OCI-LY1 (cell line): ENCODE results near the gene B3GAT2.

Experiments
- H2AFZ ChIP-seq: fragments of 200-600 bp; sonication (generic), shearing (Covaris generic); 2 replicates; pipeline ENCODE4 v1.6.0; 2014; ENCODE audit warnings: antibody characterized with exemption, mild to moderate bottlenecking, low read length
- H3F3A ChIP-seq: fragments of 200-600 bp; sonication (generic), shearing (Covaris generic); 2 replicates; pipeline ENCODE4 v1.6.0; 2014; ENCODE audit warnings: mild to moderate bottlenecking, antibody characterized with exemption, low read length, moderate library complexity; ENCODE audit not compliant: insufficient read depth
- H3K27ac ChIP-seq: fragments of 200-600 bp; sonication (generic); 2 replicates; pipeline ENCODE4 v1.5.1; 2014; ENCODE audit warnings: low read length, mixed run types, mild to moderate bottlenecking, low read depth; ENCODE audit not compliant: poor library complexity, severe bottlenecking
- H3K27me3 ChIP-seq: fragments of 200-600 bp; sonication (generic); 2 replicates; pipeline ENCODE4 v1.6.0; 2014; ENCODE audit warnings: antibody characterized with exemption, mild to moderate bottlenecking, low read length, moderate library complexity; ENCODE audit not compliant: insufficient read depth
- H3K36me3 ChIP-seq: fragments of 200-600 bp; sonication (generic); 2 replicates; pipeline ENCODE4 v1.6.1; 2014; ENCODE audit warnings: mild to moderate bottlenecking, antibody characterized with exemption, low read length, moderate library complexity, mixed read lengths; ENCODE audit not compliant: insufficient read depth
- H3K4me1 ChIP-seq: fragments of 200-600 bp; sonication (generic); 2 replicates; pipeline ENCODE4 v1.5.1; 2014; ENCODE audit warnings: mild to moderate bottlenecking, low read length, moderate library complexity; ENCODE audit not compliant: insufficient read depth, severe bottlenecking
- H3K4me2 ChIP-seq: fragments of 200-600 bp; sonication (generic), shearing (Covaris generic); 2 replicates; pipeline ENCODE4 v1.6.1; 2014; ENCODE audit warnings: low read length
- H3K4me3 ChIP-seq: fragments of 200-600 bp; sonication (generic); 2 replicates; pipeline ENCODE4 v1.5.1; 2014; ENCODE audit warnings: low read length, low read depth, mild to moderate bottlenecking, mixed read lengths; ENCODE audit not compliant: poor library complexity, severe bottlenecking
- H3K79me2 ChIP-seq: fragments of 200-600 bp; shearing (Covaris generic); 2 replicates; pipeline ENCODE4 v1.6.1; 2016; ENCODE audit warnings: mixed run types, low read length, mixed read lengths; ENCODE audit not compliant: insufficient read depth
- H3K9ac ChIP-seq: fragments of 200-600 bp; sonication (generic), shearing (Covaris generic); 2 replicates; pipeline ENCODE4 v1.6.1; 2014; ENCODE audit warnings: mild to moderate bottlenecking, low read length, mixed read lengths
- H3K9me2 ChIP-seq: fragments of 200-600 bp; sonication (generic), shearing (Covaris generic); 2 replicates; pipeline ENCODE4 v1.6.1; 2014; ENCODE audit warnings: low read depth, mild to moderate bottlenecking, low read length, mixed read lengths
- H3K9me3 ChIP-seq: fragments of 200-600 bp; shearing (Covaris generic); 2 replicates; pipeline ENCODE4 v1.6.1; 2014; ENCODE audit warnings: low read length, mixed read lengths
- H4K20me1 ChIP-seq: fragments of 200-600 bp; sonication (generic), shearing (Covaris generic); 2 replicates; pipeline ENCODE4 v1.6.0; 2016; ENCODE audit warnings: mild to moderate bottlenecking, low read length; ENCODE audit not compliant: insufficient read depth
- CTCF ChIP-seq: fragments of 200-600 bp; sonication (generic), shearing (Covaris generic); IDR thresholded peaks from 2 replicates; pipeline ENCODE4 v1.5.1; 2017; ENCODE audit warnings: mild to moderate bottlenecking, antibody characterized with exemption, low read length, moderate library complexity, mixed read lengths
- EZH2 ChIP-seq: fragments of 200-600 bp; sonication (generic), shearing (Covaris generic); IDR thresholded peaks from 2 replicates; pipeline ENCODE4 v1.8.0; 2017; ENCODE audit warnings: borderline replicate concordance, mixed run types, mild to moderate bottlenecking, antibody characterized with exemption, low read length, moderate library complexity, mixed read lengths

Gene B3GAT2

GRCh38 chr6:70886071-70886470 is 70.8 kb downstream of the B3GAT2 start:
- Histone ChIP-seq H2AFZ (no peak overlapping the region), H3K79me2 (no peaks in the 10 kb centered on the region), H3K4me3 (no peak overlapping the region), H3K4me1 (peaks cover 3% of the 10 kb centered on the region), H4K20me1 (no peaks in the 10 kb centered on the region), H3K9me2 (no peaks in the 10 kb centered on the region), H3K27me3 (no peaks in the 10 kb centered on the region), H3F3A (no peaks in the 10 kb centered on the region), H3K9me3 (no peaks in the 10 kb centered on the region), H3K9ac (no peak overlapping the region), H3K27ac (no peak overlapping the region), H3K36me3 (no peaks in the 10 kb centered on the region), H3K4me2 (no peak overlapping the region)
- TF ChIP-seq CTCF (no peak), EZH2 (no peak)

- no peaks in the 10 kb centered on the region for H3K9me2 ChIP-seq
- H3K9me3 ChIP-seq, result no peaks in the 10 kb centered on the region
- H3K4me2 ChIP-seq, result no peak overlapping the region
- H2AFZ ChIP-seq, result no peak overlapping the region
- no peaks in the 10 kb centered on the region for H3F3A ChIP-seq
- TF ChIP-seq EZH2, result no peak
- TF ChIP-seq CTCF, result peak; percentile 90
- no peaks in the 10 kb centered on the region for H3K79me2 ChIP-seq
- H3K27ac ChIP-seq, result no peak overlapping the region
- peaks cover 3% of the 10 kb centered on the region for H3K4me1 ChIP-seq
- H3K4me3 ChIP-seq, result no peak overlapping the region
- H3K36me3 ChIP-seq, result no peaks in the 10 kb centered on the region
- no peaks in the 10 kb centered on the region for H4K20me1 ChIP-seq
- H3K9ac ChIP-seq, result no peak overlapping the region
- H3K27me3 ChIP-seq, result no peaks in the 10 kb centered on the region
Observed at GRCh38 chr6:70884074-70884983, 72.5 kb downstream of the B3GAT2 start.

- Histone ChIP-seq H3K9me3 (no peaks in the 10 kb centered on the region), H3K4me3 (no peak overlapping the region), H3K79me2 (no peaks in the 10 kb centered on the region), H3K27me3 (no peaks in the 10 kb centered on the region), H3K9ac (no peak overlapping the region), H3K27ac (no peak overlapping the region), H4K20me1 (no peaks in the 10 kb centered on the region), H3K9me2 (no peaks in the 10 kb centered on the region), H3K4me2 (no peak overlapping the region), H3K4me1 (peaks cover 3% of the 10 kb centered on the region), H3F3A (no peaks in the 10 kb centered on the region), H3K36me3 (no peaks in the 10 kb centered on the region), H2AFZ (no peak overlapping the region)
- no peak for TF ChIP-seq EZH2
- TF ChIP-seq CTCF, result no peak
Observed at GRCh38 chr6:70879496-70879895, 77.4 kb downstream of the B3GAT2 start.
